GM12892 (cell line): ENCODE results near the gene TRDN.

Experiments
- DNase-seq: peaks from one replicate; pipeline ENCODE4 v3.0.0; 2011; ENCODE audit not compliant: insufficient read length
- FAIRE-seq: peaks from 2 replicates; lab custom pipeline; 2011; peaks lifted over from hg19 to GRCh38; lab: Jason Lieb, UNC
- POLR2A ChIP-seq: IDR thresholded peaks from 2 replicates; pipeline ENCODE4 v1.6.1; 2011; ENCODE audit warnings: low read depth, low read length, control low read depth
- POLR2AphosphoS5 ChIP-seq: IDR thresholded peaks from 2 replicates; pipeline ENCODE4 v1.6.1; 2011; ENCODE audit warnings: low read depth, low read length, control low read depth
- TAF1 ChIP-seq: IDR thresholded peaks from 2 replicates; pipeline ENCODE4 v1.6.1; 2011; ENCODE audit warnings: low read depth, mild to moderate bottlenecking, control low read depth, low read length, borderline replicate concordance

TRDN gene

GRCh38 chr6:123171341-123172115, 465.2 kb downstream of the TRDN start:
- DNase-seq, result no peak
- no peak for FAIRE-seq
- no peak for TF ChIP-seq TAF1
- TF ChIP-seq POLR2A, result no peak
- TF ChIP-seq POLR2AphosphoS5, result no peak

DNA sequence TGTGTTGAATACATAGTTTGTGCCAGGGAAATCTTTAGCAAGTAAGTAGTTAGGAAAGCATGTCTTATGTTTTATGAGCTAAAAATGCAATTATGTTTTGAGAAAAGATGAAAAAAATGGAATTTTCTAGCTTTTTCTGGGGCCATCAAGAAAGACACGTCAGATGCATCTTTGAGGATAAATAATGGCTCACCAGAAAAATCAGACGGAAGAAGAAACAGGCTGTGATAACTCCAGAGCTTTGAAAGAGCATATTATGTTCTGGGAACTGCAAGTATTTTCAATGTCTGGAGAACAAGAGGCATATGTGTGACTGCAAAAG, 467.0 kb downstream of the TRDN start:
- FAIRE-seq (no peak), DNase-seq (no peak)
- no peak for TF ChIP-seq POLR2A
- no peak for TF ChIP-seq POLR2AphosphoS5
- no peak for TF ChIP-seq TAF1

DNA sequence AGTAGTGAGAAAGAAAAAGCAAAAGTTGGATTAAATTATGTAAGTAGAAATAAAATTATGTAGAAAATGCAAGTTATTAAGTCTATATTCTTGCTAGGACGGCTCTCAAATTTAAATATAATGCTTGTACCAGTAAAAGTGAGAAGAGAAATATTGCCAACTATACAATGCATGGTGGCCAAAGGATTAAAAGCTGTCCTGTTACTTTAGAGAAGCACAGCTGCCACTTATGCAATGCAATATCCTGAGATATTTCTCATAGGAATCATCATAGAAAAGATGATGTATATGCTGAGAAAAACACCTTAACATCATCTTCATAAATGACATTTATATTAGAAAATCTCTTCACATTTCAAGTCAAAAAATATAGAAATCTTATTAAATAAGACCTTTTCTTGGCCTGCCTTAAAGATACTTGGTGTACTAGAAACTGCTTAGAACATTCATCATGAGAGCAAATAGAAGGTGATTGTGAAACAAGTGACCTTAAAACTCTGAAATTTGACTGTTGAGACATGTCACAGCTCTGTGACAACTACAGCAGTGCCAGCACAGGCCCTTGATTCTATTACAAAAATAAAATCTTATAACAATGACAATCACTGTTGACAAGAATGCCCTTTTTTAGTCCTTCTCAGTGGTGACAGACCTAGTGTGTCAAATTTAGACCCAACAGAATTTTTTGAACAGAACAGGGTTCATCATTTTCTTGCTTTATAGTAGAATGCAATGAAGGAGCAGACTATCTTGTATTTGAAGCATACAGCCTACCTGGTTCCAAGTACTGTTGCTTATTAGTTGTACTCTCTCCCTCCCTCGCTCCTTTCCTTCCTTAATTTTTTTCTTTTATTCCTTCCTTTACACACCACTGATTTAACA, 467.6 kb downstream of the TRDN start:
- TF ChIP-seq TAF1 (no peak), POLR2A (no peak), POLR2AphosphoS5 (no peak)
- DNase-seq (no peak), FAIRE-seq (no peak)

DNA sequence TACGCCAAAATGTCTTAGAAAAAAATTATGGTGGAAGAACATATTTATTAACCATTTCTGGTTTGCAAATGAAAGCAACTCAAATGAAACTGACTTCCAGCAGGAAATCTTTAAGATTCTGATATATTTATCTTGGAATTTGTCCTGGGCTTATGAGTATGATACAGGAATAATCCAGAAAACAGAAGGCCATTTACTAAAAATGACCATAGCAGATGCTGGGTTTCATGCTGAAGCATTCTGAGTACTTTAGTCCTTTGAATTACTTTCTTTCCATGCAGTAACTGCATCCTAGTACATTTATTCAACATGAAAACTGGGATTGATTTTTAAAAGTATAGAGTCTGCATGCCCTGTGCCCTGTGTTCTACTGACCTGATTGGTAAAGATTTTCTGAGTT, 468.3 kb downstream of the TRDN start:
- FAIRE-seq (no peak), DNase-seq (no peak)
- TF ChIP-seq POLR2A (no peak), TAF1 (no peak), POLR2AphosphoS5 (no peak)
